BE2C (cell line): ENCODE data around the gene MDM1.

Source experiments
- DNase-seq: peaks from one replicate; pipeline ENCODE4 v3.0.0-alpha.2; 2020
- H3K27me3 ChIP-seq: fragments of 250-450 bp; sonication (Bioruptor Pico); 2 replicates; pipeline ENCODE4 v1.5.1; 2020; ENCODE audit warnings: mild to moderate bottlenecking
- H3K36me3 ChIP-seq: fragments of 250-450 bp; sonication (Bioruptor Pico); 2 replicates; pipeline ENCODE4 v1.5.1; 2020; ENCODE audit warnings: mild to moderate bottlenecking
- H3K4me1 ChIP-seq: fragments of 250-450 bp; sonication (Bioruptor Pico); 2 replicates; pipeline ENCODE4 v1.5.1; 2020
- H3K4me3 ChIP-seq: 2 replicates; pipeline ENCODE4 v1.5.1; 2011; ENCODE audit warnings: low read depth, low read length
- H3K9me3 ChIP-seq: fragments of 250-450 bp; sonication (Bioruptor Pico); 2 replicates; pipeline ENCODE4 v1.5.1; 2020
- TF ChIP-seq, protein P1 (sequence below): IDR thresholded peaks from 2 replicates; pipeline ENCODE4 v1.5.1; 2012; ENCODE audit warnings: mild to moderate bottlenecking, low read depth, low read length

The MDM1 gene

GRCh38 chr12:68264158-68264855 lies 67.9 kb downstream of the MDM1 start:
- Histone ChIP-seq H3K4me3 (no peak overlapping the region), H3K4me1 (no peaks in the 10 kb centered on the region), H3K9me3 (no peaks in the 10 kb centered on the region), H3K36me3 (no peaks in the 10 kb centered on the region), H3K27me3 (peaks cover 11% of the 10 kb centered on the region)
- DNase-seq: no peak
- TF ChIP-seq, protein P1, sequence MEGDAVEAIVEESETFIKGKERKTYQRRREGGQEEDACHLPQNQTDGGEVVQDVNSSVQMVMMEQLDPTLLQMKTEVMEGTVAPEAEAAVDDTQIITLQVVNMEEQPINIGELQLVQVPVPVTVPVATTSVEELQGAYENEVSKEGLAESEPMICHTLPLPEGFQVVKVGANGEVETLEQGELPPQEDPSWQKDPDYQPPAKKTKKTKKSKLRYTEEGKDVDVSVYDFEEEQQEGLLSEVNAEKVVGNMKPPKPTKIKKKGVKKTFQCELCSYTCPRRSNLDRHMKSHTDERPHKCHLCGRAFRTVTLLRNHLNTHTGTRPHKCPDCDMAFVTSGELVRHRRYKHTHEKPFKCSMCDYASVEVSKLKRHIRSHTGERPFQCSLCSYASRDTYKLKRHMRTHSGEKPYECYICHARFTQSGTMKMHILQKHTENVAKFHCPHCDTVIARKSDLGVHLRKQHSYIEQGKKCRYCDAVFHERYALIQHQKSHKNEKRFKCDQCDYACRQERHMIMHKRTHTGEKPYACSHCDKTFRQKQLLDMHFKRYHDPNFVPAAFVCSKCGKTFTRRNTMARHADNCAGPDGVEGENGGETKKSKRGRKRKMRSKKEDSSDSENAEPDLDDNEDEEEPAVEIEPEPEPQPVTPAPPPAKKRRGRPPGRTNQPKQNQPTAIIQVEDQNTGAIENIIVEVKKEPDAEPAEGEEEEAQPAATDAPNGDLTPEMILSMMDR: no peak

- Histone ChIP-seq H3K4me1 (no peaks in the 10 kb centered on the region), H3K9me3 (no peaks in the 10 kb centered on the region), H3K4me3 (no peak overlapping the region), H3K36me3 (no peaks in the 10 kb centered on the region), H3K27me3 (peaks cover 12% of the 10 kb centered on the region)
- TF ChIP-seq, protein P1: no peak
- no peak for DNase-seq
These were observed 68.8 kb downstream of the MDM1 start for GRCh38 chr12:68263366-68263765.

- no peak for DNase-seq
- H3K9me3 ChIP-seq: no peaks in the 10 kb centered on the region
- no peak overlapping the region for H3K4me3 ChIP-seq
- no peaks in the 10 kb centered on the region for H3K4me1 ChIP-seq
- TF ChIP-seq, protein P1: no peak
- peaks cover 15% of the 10 kb centered on the region for H3K27me3 ChIP-seq
- H3K36me3 ChIP-seq: no peaks in the 10 kb centered on the region
These were observed 70.3 kb downstream of the MDM1 start for GRCh38 chr12:68261896-68262295.

GRCh38 chr12:68260153-68260552 lies 72.0 kb downstream of the MDM1 start:
- TF ChIP-seq, protein P1: no peak
- Histone ChIP-seq H3K9me3 (no peaks in the 10 kb centered on the region), H3K27me3 (peaks cover 18% of the 10 kb centered on the region), H3K4me1 (no peaks in the 10 kb centered on the region), H3K36me3 (no peaks in the 10 kb centered on the region), H3K4me3 (no peak overlapping the region)
- DNase-seq: no peak

GRCh38 chr12:68259318-68259940 lies 72.7 kb downstream of the MDM1 start:
- H3K4me1 ChIP-seq: no peaks in the 10 kb centered on the region
- H3K9me3 ChIP-seq: no peaks in the 10 kb centered on the region
- DNase-seq: no peak
- TF ChIP-seq, protein P1: no peak
- peaks cover 18% of the 10 kb centered on the region for H3K27me3 ChIP-seq
- H3K36me3 ChIP-seq: no peaks in the 10 kb centered on the region
- H3K4me3 ChIP-seq: no peak overlapping the region

DNA sequence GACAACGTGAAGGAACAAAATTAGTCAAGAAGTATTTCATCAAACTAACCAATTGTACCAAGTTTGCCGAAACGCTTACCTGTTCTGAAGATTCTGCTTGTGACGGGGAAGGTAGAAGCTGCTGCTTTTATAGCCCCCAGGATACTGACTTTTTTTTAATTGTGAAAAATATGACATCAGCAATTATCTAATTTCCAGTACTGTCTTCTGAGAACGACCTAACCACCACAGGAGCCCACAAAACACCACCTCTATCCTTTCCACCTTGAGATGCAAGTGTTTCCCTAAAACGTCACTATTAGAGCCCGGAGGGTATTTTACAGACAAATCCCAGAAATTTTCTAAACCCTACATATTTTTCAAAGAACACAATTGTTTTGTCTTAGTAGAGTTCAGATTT lies 78.7 kb downstream of the MDM1 start, which contains the start of gene IL22:
Gene IL22 (minus strand): TSS at position 101 of the 400 bp plus-strand sequence. CDS start 156 bp downstream, outside the sequence.
- no peak for DNase-seq
- TF ChIP-seq, protein P1: no peak
- Histone ChIP-seq H3K27me3 (peaks cover 10% of the 10 kb centered on the region), H3K36me3 (no peaks in the 10 kb centered on the region), H3K4me3 (no peak within 1 kb of the TSS), H3K9me3 (no peaks in the 10 kb centered on the region), H3K4me1 (no peaks in the 10 kb centered on the region)
